H1 (cell line): ENCODE data around the gene CRACDL.

ENCODE experiments used
- ASH2L ChIP-seq: fragments of 200-600, 300-600 bp; sonication (generic); IDR thresholded peaks from one replicate; pipeline ENCODE4 v1.7.1; 2017; ENCODE audit warnings: low read length
- BACH1 ChIP-seq: IDR thresholded peaks from 2 replicates; pipeline ENCODE4 v1.6.1; 2012; ENCODE audit warnings: low read length, improper control_type of control experiment
- CHD2 ChIP-seq: IDR thresholded peaks from 2 replicates; pipeline ENCODE4 v1.6.1; 2012; ENCODE audit warnings: low read length, improper control_type of control experiment
- CREB1 ChIP-seq: IDR thresholded peaks from 2 replicates; pipeline ENCODE4 v1.6.1; 2012; ENCODE audit warnings: inconsistent platforms
- EGR1 ChIP-seq: IDR thresholded peaks from 2 replicates; pipeline ENCODE4 v1.6.1; 2011; ENCODE audit warnings: low read depth, low read length, borderline replicate concordance
- JUND ChIP-seq: IDR thresholded peaks from 2 replicates; pipeline ENCODE4 v1.6.1; 2011; ENCODE audit warnings: mild to moderate bottlenecking, improper control_type of control experiment, low read length
- POLR2AphosphoS5 ChIP-seq: IDR thresholded peaks from 2 replicates; pipeline ENCODE4 v1.6.1; 2011; ENCODE audit warnings: low read depth, low read length
- RFX5 ChIP-seq: IDR thresholded peaks from 2 replicates; pipeline ENCODE4 v1.6.1; 2011; ENCODE audit warnings: low read depth, low read length, improper control_type of control experiment, borderline replicate concordance
- SIN3A ChIP-seq, 2 experiments: IDR thresholded peaks in 1 of 2; conservative IDR thresholded peaks in 1 of 2; 2 replicates each; pipeline ENCODE4 v1.6.1; 2011 to 2012; ENCODE audit warnings: low read length in 2 of 2, improper control_type of control experiment in 1 of 2, low read depth in 1 of 2, mild to moderate bottlenecking in 1 of 2
- SRF ChIP-seq: IDR thresholded peaks from 2 replicates; pipeline ENCODE4 v1.6.1; 2011; ENCODE audit warnings: mild to moderate bottlenecking, low read depth, low read length, moderate library complexity
- ZNF274 ChIP-seq: IDR thresholded peaks from 2 replicates; pipeline ENCODE4 v1.7.0; 2012; ENCODE audit warnings: low read length, borderline replicate concordance; ENCODE audit errors: extremely low read depth
- TF ChIP-seq, protein P1 (sequence below), 3 experiments: IDR thresholded peaks; 1 replicate in 2 of 3; 2 replicates in 1 of 3; pipeline versions ENCODE4 v1.5.1 to v1.6.1; 2011; ENCODE audit warnings: low read length in 3 of 3, mild to moderate bottlenecking in 3 of 3, inconsistent platforms in 2 of 3, low read depth in 1 of 3, moderate library complexity in 1 of 3; ENCODE audit not compliant: insufficient read depth in 1 of 3; ENCODE audit errors: control extremely low read depth in 1 of 3
- TF ChIP-seq, protein P2 (sequence below): IDR thresholded peaks from 2 replicates; pipeline ENCODE4 v1.6.1; 2011; ENCODE audit warnings: low read depth, mild to moderate bottlenecking, low read length; ENCODE audit not compliant: insufficient read depth
- TF ChIP-seq, protein P3 (sequence below): IDR thresholded peaks from 2 replicates; pipeline ENCODE4 v1.6.1; 2011; ENCODE audit warnings: low read length, improper control_type of control experiment

DNA sequence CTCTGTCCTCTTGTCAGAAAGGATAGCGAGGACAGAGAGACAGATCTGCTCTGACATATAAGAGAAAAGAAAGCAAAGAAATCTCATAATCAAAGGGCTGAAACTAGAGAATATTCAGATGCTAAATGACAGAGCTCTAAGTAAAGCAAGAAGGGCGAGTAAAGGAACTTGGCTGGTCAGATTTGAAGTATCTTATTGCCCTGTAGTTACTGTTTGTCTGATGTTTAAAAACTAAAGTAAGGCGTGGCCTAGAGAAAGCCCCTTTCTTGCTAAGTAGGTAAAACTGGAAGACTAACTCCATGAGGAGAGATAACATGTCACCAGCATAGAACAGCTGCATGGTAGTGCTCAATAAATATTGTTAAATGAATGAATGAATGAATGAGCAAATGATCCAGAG lies 70.0 kb downstream of the CRACDL start:
- no peak for TF ChIP-seq SRF
- TF ChIP-seq SIN3A (conservative IDR thresholded peaks at IDR 0.05 in 1 of 2, IDR thresholded peaks at IDR 0.05 in 1 of 2; ENCODE audit: low read depth in 1 of 2, low read length in 2 of 2), result no peak
- TF ChIP-seq CHD2, result no peak
- TF ChIP-seq CREB1, result no peak
- no peak for TF ChIP-seq JUND
- TF ChIP-seq, protein P1, sequence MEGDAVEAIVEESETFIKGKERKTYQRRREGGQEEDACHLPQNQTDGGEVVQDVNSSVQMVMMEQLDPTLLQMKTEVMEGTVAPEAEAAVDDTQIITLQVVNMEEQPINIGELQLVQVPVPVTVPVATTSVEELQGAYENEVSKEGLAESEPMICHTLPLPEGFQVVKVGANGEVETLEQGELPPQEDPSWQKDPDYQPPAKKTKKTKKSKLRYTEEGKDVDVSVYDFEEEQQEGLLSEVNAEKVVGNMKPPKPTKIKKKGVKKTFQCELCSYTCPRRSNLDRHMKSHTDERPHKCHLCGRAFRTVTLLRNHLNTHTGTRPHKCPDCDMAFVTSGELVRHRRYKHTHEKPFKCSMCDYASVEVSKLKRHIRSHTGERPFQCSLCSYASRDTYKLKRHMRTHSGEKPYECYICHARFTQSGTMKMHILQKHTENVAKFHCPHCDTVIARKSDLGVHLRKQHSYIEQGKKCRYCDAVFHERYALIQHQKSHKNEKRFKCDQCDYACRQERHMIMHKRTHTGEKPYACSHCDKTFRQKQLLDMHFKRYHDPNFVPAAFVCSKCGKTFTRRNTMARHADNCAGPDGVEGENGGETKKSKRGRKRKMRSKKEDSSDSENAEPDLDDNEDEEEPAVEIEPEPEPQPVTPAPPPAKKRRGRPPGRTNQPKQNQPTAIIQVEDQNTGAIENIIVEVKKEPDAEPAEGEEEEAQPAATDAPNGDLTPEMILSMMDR (IDR thresholded peaks at IDR 0.05; ENCODE audit: control extremely low read depth in 1 of 3, insufficient read depth in 1 of 3, low read depth in 1 of 3, low read length in 3 of 3), result no peak
- TF ChIP-seq BACH1, result no peak
- TF ChIP-seq ZNF274, result no peak
- no peak for TF ChIP-seq EGR1
- TF ChIP-seq, protein P2, sequence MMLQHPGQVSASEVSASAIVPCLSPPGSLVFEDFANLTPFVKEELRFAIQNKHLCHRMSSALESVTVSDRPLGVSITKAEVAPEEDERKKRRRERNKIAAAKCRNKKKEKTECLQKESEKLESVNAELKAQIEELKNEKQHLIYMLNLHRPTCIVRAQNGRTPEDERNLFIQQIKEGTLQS, result no peak
- no peak for TF ChIP-seq RFX5
- no peak for TF ChIP-seq POLR2AphosphoS5
- no peak for TF ChIP-seq ASH2L
- TF ChIP-seq, protein P3, sequence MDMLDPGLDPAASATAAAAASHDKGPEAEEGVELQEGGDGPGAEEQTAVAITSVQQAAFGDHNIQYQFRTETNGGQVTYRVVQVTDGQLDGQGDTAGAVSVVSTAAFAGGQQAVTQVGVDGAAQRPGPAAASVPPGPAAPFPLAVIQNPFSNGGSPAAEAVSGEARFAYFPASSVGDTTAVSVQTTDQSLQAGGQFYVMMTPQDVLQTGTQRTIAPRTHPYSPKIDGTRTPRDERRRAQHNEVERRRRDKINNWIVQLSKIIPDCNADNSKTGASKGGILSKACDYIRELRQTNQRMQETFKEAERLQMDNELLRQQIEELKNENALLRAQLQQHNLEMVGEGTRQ, result no peak
